Endothelial cell of umbilical vein (primary cell): ENCODE data around the gene TMPRSS5. TPM values are rescaled to one million over a fixed set of nuclear protein-coding genes. Genes with fewer than 3 reads are reported as not detected.

Experiments used
- BruUV-seq: library from RNA; stranded (reverse); fragments of 400-500 nt; replicated peaks from 2 replicates; lab custom pipeline; 2021; lab: Mats Ljungman, UMichigan
- CTCF ChIA-PET: fragments of 300-600, 350-600 bp; sonication (Branson Sonifier 250); formaldehyde crosslinking; loops from one replicate; lab custom pipeline; 2021; ENCODE audit warnings: antibody characterized with exemption, inconsistent platforms; lab: Charles Lee
- POLR2A ChIA-PET: fragments of 300-600, 350-600 bp; sonication (Branson Sonifier 250); formaldehyde crosslinking; loops from one replicate; lab custom pipeline; 2021; ENCODE audit warnings: antibody characterized with exemption, inconsistent platforms; lab: Charles Lee
- DNase-seq: peaks from one replicate; pipeline ENCODE4 v3.0.0-alpha.2; 2011; ENCODE audit warnings: low read depth, low spot score
- FAIRE-seq: peaks from 2 replicates; lab custom pipeline; 2011; peaks lifted over from hg19 to GRCh38; lab: Jason Lieb, UNC
- H2AFZ ChIP-seq: 2 replicates; pipeline ENCODE4 v1.6.0; 2012; ENCODE audit warnings: low read depth, low read length, control low read depth, inconsistent platforms
- H3K27ac ChIP-seq: 2 replicates; pipeline ENCODE4 v1.5.1; 2011; ENCODE audit warnings: low read depth, mild to moderate bottlenecking, control low read depth, low read length, moderate library complexity; ENCODE audit not compliant: insufficient read depth
- H3K27me3 ChIP-seq, 2 experiments: 2 replicates each; pipeline versions ENCODE4 v1.6.0 to v1.6.1; 2011; ENCODE audit warnings: low read length in 2 of 2, mixed read lengths in 1 of 2; ENCODE audit not compliant: control insufficient read depth in 2 of 2, insufficient read depth in 2 of 2
- H3K36me3 ChIP-seq, 2 experiments: 2 replicates in 1 of 2; 3 replicates in 1 of 2; pipeline ENCODE4 v1.5.1; 2011; ENCODE audit warnings: low read length in 2 of 2, mild to moderate bottlenecking in 1 of 2, moderate library complexity in 1 of 2; ENCODE audit not compliant: control insufficient read depth in 2 of 2, insufficient read depth in 2 of 2; ENCODE audit errors: extremely low read depth in 1 of 2
- H3K4me1 ChIP-seq: 3 replicates; pipeline ENCODE4 v1.5.1; 2011; ENCODE audit warnings: mild to moderate bottlenecking, low read length; ENCODE audit not compliant: control insufficient read depth, insufficient read depth; ENCODE audit errors: extremely low read depth
- H3K4me2 ChIP-seq: 2 replicates; pipeline ENCODE4 v1.6.1; 2011; ENCODE audit warnings: low read length, control low read depth, mixed read lengths; ENCODE audit not compliant: insufficient read depth
- H3K4me3 ChIP-seq, 3 experiments: fragments of 200-600 bp in 1 of 3; sonication (generic), shearing (Covaris generic) in 1 of 3; replicated peaks in 1 of 3; 2 replicates each; pipeline ENCODE4 v1.5.1; 2011 to 2016; ENCODE audit warnings: control low read depth in 3 of 3, low read length in 3 of 3, mild to moderate bottlenecking in 2 of 3, inconsistent platforms in 1 of 3, low read depth in 1 of 3, moderate library complexity in 1 of 3; ENCODE audit not compliant: insufficient read depth in 1 of 3
- H3K79me2 ChIP-seq: 2 replicates; pipeline ENCODE4 v1.6.0; 2012; ENCODE audit warnings: low read length, inconsistent platforms; ENCODE audit not compliant: control insufficient read depth, insufficient read depth
- H3K9ac ChIP-seq: replicated peaks from 2 replicates; pipeline ENCODE3; 2011; ENCODE audit warnings: low read length, control low read depth; ENCODE audit not compliant: insufficient read depth; ENCODE audit errors: extremely low read depth
- H3K9me1 ChIP-seq: replicated peaks from 3 replicates; pipeline ENCODE4 v1.6.0; 2011; ENCODE audit warnings: mild to moderate bottlenecking, low read length; ENCODE audit not compliant: control insufficient read depth, insufficient read depth; ENCODE audit errors: extremely low read depth
- H3K9me3 ChIP-seq: replicated peaks from 2 replicates; pipeline ENCODE4 v1.5.1; 2012; ENCODE audit warnings: low read length, inconsistent platforms; ENCODE audit not compliant: control insufficient read depth, insufficient read depth
- H4K20me1 ChIP-seq: replicated peaks from 2 replicates; pipeline ENCODE3; 2011; ENCODE audit warnings: mild to moderate bottlenecking, low read length; ENCODE audit not compliant: control insufficient read depth, insufficient read depth; ENCODE audit errors: extremely low read depth
- EZH2 ChIP-seq: IDR thresholded peaks from 2 replicates; pipeline ENCODE4 v1.6.1; 2012; ENCODE audit warnings: borderline replicate concordance, low read depth, mild to moderate bottlenecking, moderate library complexity, low read length, inconsistent platforms; ENCODE audit not compliant: severe bottlenecking
- FOS ChIP-seq: IDR thresholded peaks from 2 replicates; pipeline ENCODE4 v1.6.1; 2011; ENCODE audit warnings: mild to moderate bottlenecking, low read length, moderate library complexity, borderline replicate concordance; ENCODE audit not compliant: insufficient read depth
- GATA2 ChIP-seq: IDR thresholded peaks from 2 replicates; pipeline ENCODE4 v1.7.0; 2011; ENCODE audit warnings: low read depth, mild to moderate bottlenecking, moderate library complexity, mixed read lengths, low read length; ENCODE audit not compliant: insufficient read length, insufficient read depth
- JUN ChIP-seq: IDR thresholded peaks from 2 replicates; pipeline ENCODE4 v1.6.1; 2011; ENCODE audit warnings: borderline replicate concordance, low read depth; ENCODE audit not compliant: insufficient read length, insufficient read depth
- MYC ChIP-seq: IDR thresholded peaks from one replicate; pipeline ENCODE4 v1.6.1; 2011; ENCODE audit warnings: mild to moderate bottlenecking, low read depth, low read length
- POLR2A ChIP-seq: IDR thresholded peaks from 2 replicates; pipeline ENCODE4 v1.6.1; 2012; ENCODE audit warnings: low read depth, mild to moderate bottlenecking, control low read depth, low read length
- POLR2AphosphoS5 ChIP-seq: IDR thresholded peaks from 2 replicates; pipeline ENCODE4 v1.6.1; 2012; ENCODE audit warnings: low read depth, mild to moderate bottlenecking, control low read depth, low read length, moderate library complexity; ENCODE audit not compliant: insufficient read depth
- dilution Hi-C: fragments of 300-500 bp; cut with MboI; formaldehyde crosslinking; loops from one replicate; pipeline ENCODE4 v1.15.0; 2019; ENCODE audit warnings: low sequenced_read_pairs; ENCODE audit not compliant: extremely low pct_ligation_motif_present
- intact Hi-C: fragments of 100-400 bp; cut with micrococcal nuclease; formaldehyde crosslinking; loops from one replicate; pipeline ENCODE4 v1.10.0; 2022
- polyA plus RNA-seq, 4 experiments: library from polyadenylated mRNA; depleted of rRNA in 3 of 4; stranded (reverse) in 3 of 4; unstranded in 1 of 4; fragments of >200 nt; gene quantifications; 2 replicates each; pipeline versions ENCODE4 v1.2.1 to v1.2.3, GENCODE V29; 2011 to 2012; ENCODE audit warnings: missing spikeins in 1 of 4
- total RNA-seq: library from RNA; stranded (reverse); gene quantifications from 2 replicates; pipeline ENCODE4 v1.2.3, GENCODE V29; 2021
- TF ChIP-seq, protein P1 (sequence below), 2 donors: IDR thresholded peaks; 1 replicate in 1 of 2; 2 replicates in 1 of 2; pipeline ENCODE4 v1.5.1; 2011; ENCODE audit warnings: low read length in 2 of 2, mild to moderate bottlenecking in 2 of 2, moderate library complexity in 2 of 2, control low read depth in 1 of 2, inconsistent platforms in 1 of 2, low read depth in 1 of 2; ENCODE audit not compliant: insufficient read depth in 1 of 2; ENCODE audit errors: extremely low read depth in 1 of 2
- TF ChIP-seq, protein P2 (sequence below): IDR thresholded peaks from 2 replicates; pipeline ENCODE4 v1.6.1; 2011; ENCODE audit not compliant: insufficient read depth, insufficient read length

TMPRSS5 gene
- total and polyA plus RNA-seq, 2 donors (not counting 3 experiments of a cell fraction or from before 2014, with no cell fraction given), result 0.40 to 0.64 TPM

- TF ChIP-seq, protein P1, sequence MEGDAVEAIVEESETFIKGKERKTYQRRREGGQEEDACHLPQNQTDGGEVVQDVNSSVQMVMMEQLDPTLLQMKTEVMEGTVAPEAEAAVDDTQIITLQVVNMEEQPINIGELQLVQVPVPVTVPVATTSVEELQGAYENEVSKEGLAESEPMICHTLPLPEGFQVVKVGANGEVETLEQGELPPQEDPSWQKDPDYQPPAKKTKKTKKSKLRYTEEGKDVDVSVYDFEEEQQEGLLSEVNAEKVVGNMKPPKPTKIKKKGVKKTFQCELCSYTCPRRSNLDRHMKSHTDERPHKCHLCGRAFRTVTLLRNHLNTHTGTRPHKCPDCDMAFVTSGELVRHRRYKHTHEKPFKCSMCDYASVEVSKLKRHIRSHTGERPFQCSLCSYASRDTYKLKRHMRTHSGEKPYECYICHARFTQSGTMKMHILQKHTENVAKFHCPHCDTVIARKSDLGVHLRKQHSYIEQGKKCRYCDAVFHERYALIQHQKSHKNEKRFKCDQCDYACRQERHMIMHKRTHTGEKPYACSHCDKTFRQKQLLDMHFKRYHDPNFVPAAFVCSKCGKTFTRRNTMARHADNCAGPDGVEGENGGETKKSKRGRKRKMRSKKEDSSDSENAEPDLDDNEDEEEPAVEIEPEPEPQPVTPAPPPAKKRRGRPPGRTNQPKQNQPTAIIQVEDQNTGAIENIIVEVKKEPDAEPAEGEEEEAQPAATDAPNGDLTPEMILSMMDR (IDR thresholded peaks at IDR 0.05; ENCODE audit: extremely low read depth in 1 of 2, insufficient read depth in 1 of 2, low read depth in 1 of 2, low read length in 2 of 2), result no peak
- TF ChIP-seq, protein P2, sequence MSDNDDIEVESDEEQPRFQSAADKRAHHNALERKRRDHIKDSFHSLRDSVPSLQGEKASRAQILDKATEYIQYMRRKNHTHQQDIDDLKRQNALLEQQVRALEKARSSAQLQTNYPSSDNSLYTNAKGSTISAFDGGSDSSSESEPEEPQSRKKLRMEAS, result no peak
- Histone ChIP-seq H3K27ac (no peak overlapping the region), H3K36me3 (no peaks in the 10 kb centered on the region), H3K4me1 (no peaks in the 10 kb centered on the region), H2AFZ (no peak overlapping the region), H3K79me2 (no peaks in the 10 kb centered on the region), H3K4me3 (no peak overlapping the region), H3K9me3 (no peaks in the 10 kb centered on the region), H3K9me1 (no peaks in the 10 kb centered on the region), H4K20me1 (no peaks in the 10 kb centered on the region), H3K4me2 (no peak overlapping the region), H3K9ac (no peak overlapping the region), H3K27me3 (no peaks in the 10 kb centered on the region)
- ChIA-PET POLR2A (no interaction called here), CTCF (no interaction called here)
- dilution Hi-C loops (no loop called here), intact Hi-C loops (no loop called here)
- FAIRE-seq (no peak), DNase-seq (no peak)
- no TSS peak for BruUV-seq
These were observed 21.6 kb downstream of the TMPRSS5 start for GRCh38 chr11:113684496-113684895.

DNA sequence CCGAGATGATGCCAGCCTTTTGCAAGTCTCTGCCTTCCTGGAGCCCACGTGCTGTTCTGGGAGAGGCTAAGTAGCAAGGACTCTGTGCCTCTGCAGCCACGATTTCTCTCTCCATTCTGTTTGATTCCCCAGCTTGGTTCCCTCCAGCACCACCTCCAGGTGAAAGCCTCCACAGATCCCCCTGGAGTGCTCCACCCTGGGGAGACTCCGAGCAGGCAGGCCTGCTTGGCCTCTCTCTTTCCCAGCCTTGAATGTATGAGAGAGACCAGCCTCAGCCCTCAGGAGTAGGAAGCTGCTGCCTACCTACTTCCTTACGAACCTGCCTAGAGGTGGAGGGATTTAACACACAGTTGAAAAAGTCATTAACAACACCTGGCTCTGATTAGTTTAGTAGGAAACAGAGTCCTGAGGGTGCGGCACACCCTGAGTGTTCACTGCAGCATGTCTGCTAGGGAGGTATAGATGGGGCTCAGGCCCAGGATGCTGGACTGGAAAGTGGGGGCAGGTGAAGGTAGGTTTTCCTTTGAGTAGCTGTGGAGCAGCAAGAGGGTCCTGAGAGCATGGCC is 22.5 kb downstream of the TMPRSS5 start:
- no peaks in the 10 kb centered on the region for H3K9me3 ChIP-seq
- FAIRE-seq, result no peak
- dilution Hi-C loops, result no loop called here
- no peaks in the 10 kb centered on the region for H3K36me3 ChIP-seq
- no peak overlapping the region for H3K4me3 ChIP-seq
- POLR2A ChIA-PET, result no interaction called here
- no peak overlapping the region for H3K27ac ChIP-seq
- no peak overlapping the region for H3K9ac ChIP-seq
- BruUV-seq, result no TSS peak
- CTCF ChIA-PET, result no interaction called here
- no peaks in the 10 kb centered on the region for H3K27me3 ChIP-seq
- no peak overlapping the region for H2AFZ ChIP-seq
- intact Hi-C loops, result no loop called here
- H3K4me2 ChIP-seq, result no peak overlapping the region
- H3K4me1 ChIP-seq, result no peaks in the 10 kb centered on the region
- no peaks in the 10 kb centered on the region for H3K79me2 ChIP-seq
- no peak for DNase-seq
- no peaks in the 10 kb centered on the region for H4K20me1 ChIP-seq
- TF ChIP-seq, protein P1 (IDR thresholded peaks at IDR 0.05; ENCODE audit: extremely low read depth in 1 of 2, insufficient read depth in 1 of 2, low read depth in 1 of 2, low read length in 2 of 2), result no peak
- TF ChIP-seq POLR2AphosphoS5, result no peak
- TF ChIP-seq, protein P2, result no peak
- no peak for TF ChIP-seq MYC
- no peak for TF ChIP-seq FOS
- no peak for TF ChIP-seq JUN
- no peak for TF ChIP-seq GATA2
- TF ChIP-seq EZH2, result no peak
- TF ChIP-seq POLR2A, result no peak
- no peaks in the 10 kb centered on the region for H3K9me1 ChIP-seq
